ENCODE measurements around the gene SVEP1. TPM values are rescaled to one million over a fixed set of nuclear protein-coding genes. Genes with fewer than 3 reads are reported as not detected.

The SVEP1 gene
- polyA plus RNA-seq (2013, experiment 1 of 2): 0.13 TPM
- polyA plus RNA-seq (2013, experiment 2 of 2): 0.18 TPM

GRCh38 chr9:110579034-110579861, at the start of gene SVEP1:
Gene SVEP1, minus strand, starts transcription at chr9:110579741. Its CDS starts 198 bp downstream, at chr9:110579543.
- Histone ChIP-seq H4K8ac (ENCODE audit: low read depth, low read length) (no peak within 1 kb of the TSS), H3K4me1 (ENCODE audit: control insufficient read depth in 2 of 2, insufficient read depth in 1 of 2, low read depth in 1 of 2, low read length in 2 of 2) (peaks cover 1 to 4% of the 10 kb centered on the region in 2 donors), H3K23ac (ENCODE audit: low read depth, low read length, poor library complexity) (no peak within 1 kb of the TSS), H2AK5ac (ENCODE audit: low read depth, low read length) (no peak within 1 kb of the TSS), H2BK120ac (ENCODE audit: low read depth, low read length) (no peak within 1 kb of the TSS), H3K27me3 (ENCODE audit: control insufficient read depth in 3 of 3, insufficient read depth in 3 of 3, low read depth in 1 of 3, low read length in 3 of 3) (peaks cover 0 to 38% (median 17%) of the 10 kb centered on the region in 3 experiments), H3K9ac (ENCODE audit: low read depth, low read length, poor library complexity) (peak within 1 kb of the TSS; percentile 82), H2AFZ (ENCODE audit: low read length) (peak within 1 kb of the TSS; percentile 95), H3K4me2 (ENCODE audit: insufficient read depth, low read length, poor library complexity, severe bottlenecking) (peak within 1 kb of the TSS; percentile 96), H2BK15ac (ENCODE audit: low read length) (peak within 1 kb of the TSS; percentile 11), H3K79me1 (ENCODE audit: low read depth, low read length) (no peaks in the 10 kb centered on the region), H3K4ac (ENCODE audit: low read length) (no peak within 1 kb of the TSS), H3K4me3 (ENCODE audit: low read length in 2 of 2) (peak within 1 kb of the TSS; percentile 56 to 79), H3K27ac (replicated peaks; ENCODE audit: low read length) (no peak within 1 kb of the TSS), H3K18ac (ENCODE audit: low read length) (peak within 1 kb of the TSS; percentile 95), H4K91ac (ENCODE audit: low read depth, low read length, poor library complexity) (no peak within 1 kb of the TSS), H3K14ac (ENCODE audit: low read length) (peak within 1 kb of the TSS; percentile 98), H2BK12ac (ENCODE audit: low read length) (peak within 1 kb of the TSS; percentile 16), H2BK5ac (ENCODE audit: low read length) (no peak within 1 kb of the TSS), H3K36me3 (replicated peaks in 1 of 2; ENCODE audit: control insufficient read depth in 2 of 2, insufficient read depth in 2 of 2, low read length in 2 of 2) (no peaks in the 10 kb centered on the region), H3K9me3 (replicated peaks in 1 of 2; ENCODE audit: control insufficient read depth in 2 of 2, insufficient read depth in 1 of 2, low read depth in 1 of 2, low read length in 2 of 2) (peaks cover 0 to 4% of the 10 kb centered on the region in 2 donors)
- no CpG with 5 or more reads among the region's 89 CpGs for WGBS, 2 donors (ENCODE audit: extremely low coverage in 2 of 2, insufficient read length in 2 of 2, insufficient replicate concordance in 1 of 2)
- DNase-seq (ENCODE audit: low spot score): peak; percentile 42

GRCh38 chr9:110626101-110626829, 46.7 kb upstream of the SVEP1 start:
- Histone ChIP-seq H3K27ac (replicated peaks; ENCODE audit: low read length) (no peak overlapping the region), H3K4me3 (ENCODE audit: low read length in 2 of 2) (no peak overlapping the region), H4K8ac (ENCODE audit: low read depth, low read length) (no peak overlapping the region), H2BK120ac (ENCODE audit: low read depth, low read length) (no peak overlapping the region), H2AK5ac (ENCODE audit: low read depth, low read length) (no peak overlapping the region), H3K4me1 (ENCODE audit: control insufficient read depth in 2 of 2, insufficient read depth in 1 of 2, low read depth in 1 of 2, low read length in 2 of 2) (no peaks in the 10 kb centered on the region), H3K18ac (ENCODE audit: low read length) (no peak overlapping the region), H2AFZ (ENCODE audit: low read length) (peak overlapping the region; percentile 0), H3K9me3 (replicated peaks in 1 of 2; ENCODE audit: control insufficient read depth in 2 of 2, insufficient read depth in 1 of 2, low read depth in 1 of 2, low read length in 2 of 2) (peaks cover 0 to 5% of the 10 kb centered on the region in 2 donors), H3K9ac (ENCODE audit: low read depth, low read length, poor library complexity) (no peak overlapping the region), H2BK5ac (ENCODE audit: low read length) (no peak overlapping the region), H3K4me2 (ENCODE audit: insufficient read depth, low read length, poor library complexity, severe bottlenecking) (no peak overlapping the region), H3K27me3 (ENCODE audit: control insufficient read depth in 3 of 3, insufficient read depth in 3 of 3, low read depth in 1 of 3, low read length in 3 of 3) (no peaks in the 10 kb centered on the region), H3K14ac (ENCODE audit: low read length) (no peak overlapping the region), H3K4ac (ENCODE audit: low read length) (no peak overlapping the region), H3K23ac (ENCODE audit: low read depth, low read length, poor library complexity) (no peak overlapping the region), H2BK12ac (ENCODE audit: low read length) (no peak overlapping the region), H3K36me3 (replicated peaks in 1 of 2; ENCODE audit: control insufficient read depth in 2 of 2, insufficient read depth in 2 of 2, low read length in 2 of 2) (no peaks in the 10 kb centered on the region), H3K79me1 (ENCODE audit: low read depth, low read length) (no peaks in the 10 kb centered on the region), H4K91ac (ENCODE audit: low read depth, low read length, poor library complexity) (no peak overlapping the region), H2BK15ac (ENCODE audit: low read length) (no peak overlapping the region)
- WGBS, 2 donors (ENCODE audit: extremely low coverage in 2 of 2, insufficient read length in 2 of 2, insufficient replicate concordance in 1 of 2): no CpG with 5 or more reads among the region's 9 CpGs
- no peak for DNase-seq (ENCODE audit: low spot score)

- H3K23ac ChIP-seq (ENCODE audit: low read depth, low read length, poor library complexity): no peak overlapping the region
- no peak overlapping the region for H2BK15ac ChIP-seq (ENCODE audit: low read length)
- H3K4ac ChIP-seq (ENCODE audit: low read length): no peak overlapping the region
- H3K18ac ChIP-seq (ENCODE audit: low read length): no peak overlapping the region
- H2BK5ac ChIP-seq (ENCODE audit: low read length): no peak overlapping the region
- H2AFZ ChIP-seq (ENCODE audit: low read length): no peak overlapping the region
- no peak overlapping the region for H2BK12ac ChIP-seq (ENCODE audit: low read length)
- H3K4me1 ChIP-seq (ENCODE audit: control insufficient read depth in 2 of 2, insufficient read depth in 1 of 2, low read depth in 1 of 2, low read length in 2 of 2): no peaks in the 10 kb centered on the region
- H4K8ac ChIP-seq (ENCODE audit: low read depth, low read length): no peak overlapping the region
- H2BK120ac ChIP-seq (ENCODE audit: low read depth, low read length): no peak overlapping the region
- H3K9me3 ChIP-seq (replicated peaks in 1 of 2; ENCODE audit: control insufficient read depth in 2 of 2, insufficient read depth in 1 of 2, low read depth in 1 of 2, low read length in 2 of 2): no peaks in the 10 kb centered on the region
- WGBS, 2 donors (ENCODE audit: extremely low coverage in 2 of 2, insufficient read length in 2 of 2, insufficient replicate concordance in 1 of 2): no CpG with 5 or more reads among the region's 3 CpGs
- no peak overlapping the region for H3K4me2 ChIP-seq (ENCODE audit: insufficient read depth, low read length, poor library complexity, severe bottlenecking)
- peak; percentile 70 for DNase-seq (ENCODE audit: low spot score)
- no peaks in the 10 kb centered on the region for H3K27me3 ChIP-seq (ENCODE audit: control insufficient read depth in 3 of 3, insufficient read depth in 3 of 3, low read depth in 1 of 3, low read length in 3 of 3)
- H4K91ac ChIP-seq (ENCODE audit: low read depth, low read length, poor library complexity): no peak overlapping the region
- H3K14ac ChIP-seq (ENCODE audit: low read length): no peak overlapping the region
- H3K36me3 ChIP-seq (replicated peaks in 1 of 2; ENCODE audit: control insufficient read depth in 2 of 2, insufficient read depth in 2 of 2, low read length in 2 of 2): no peaks in the 10 kb centered on the region
- no peak overlapping the region for H3K9ac ChIP-seq (ENCODE audit: low read depth, low read length, poor library complexity)
- H3K79me1 ChIP-seq (ENCODE audit: low read depth, low read length): no peaks in the 10 kb centered on the region
- H3K27ac ChIP-seq (replicated peaks; ENCODE audit: low read length): no peak overlapping the region
- no peak overlapping the region for H3K4me3 ChIP-seq (ENCODE audit: low read length in 2 of 2)
- no peak overlapping the region for H2AK5ac ChIP-seq (ENCODE audit: low read depth, low read length)
Measured at GRCh38 chr9:110623462-110624025, 44.0 kb upstream of the SVEP1 start.

- Histone ChIP-seq H3K23ac (ENCODE audit: low read depth, low read length, poor library complexity) (no peak overlapping the region), H3K9me3 (replicated peaks in 1 of 2; ENCODE audit: control insufficient read depth in 2 of 2, insufficient read depth in 1 of 2, low read depth in 1 of 2, low read length in 2 of 2) (no peaks in the 10 kb centered on the region), H2BK120ac (ENCODE audit: low read depth, low read length) (no peak overlapping the region), H3K4me1 (ENCODE audit: control insufficient read depth in 2 of 2, insufficient read depth in 1 of 2, low read depth in 1 of 2, low read length in 2 of 2) (peaks cover 0 to under 1% of the 10 kb centered on the region in 2 donors), H3K4ac (ENCODE audit: low read length) (no peak overlapping the region), H2BK15ac (ENCODE audit: low read length) (no peak overlapping the region), H3K27me3 (ENCODE audit: control insufficient read depth in 3 of 3, insufficient read depth in 3 of 3, low read depth in 1 of 3, low read length in 3 of 3) (no peaks in the 10 kb centered on the region), H3K4me2 (ENCODE audit: insufficient read depth, low read length, poor library complexity, severe bottlenecking) (no peak overlapping the region), H4K8ac (ENCODE audit: low read depth, low read length) (no peak overlapping the region), H2BK5ac (ENCODE audit: low read length) (no peak overlapping the region), H3K14ac (ENCODE audit: low read length) (no peak overlapping the region), H4K91ac (ENCODE audit: low read depth, low read length, poor library complexity) (no peak overlapping the region), H3K4me3 (ENCODE audit: low read length in 2 of 2) (no peak overlapping the region), H3K27ac (replicated peaks; ENCODE audit: low read length) (no peak overlapping the region), H3K18ac (ENCODE audit: low read length) (no peak overlapping the region), H2AFZ (ENCODE audit: low read length) (no peak overlapping the region), H2BK12ac (ENCODE audit: low read length) (no peak overlapping the region), H3K36me3 (replicated peaks in 1 of 2; ENCODE audit: control insufficient read depth in 2 of 2, insufficient read depth in 2 of 2, low read length in 2 of 2) (no peaks in the 10 kb centered on the region), H2AK5ac (ENCODE audit: low read depth, low read length) (no peak overlapping the region), H3K79me1 (ENCODE audit: low read depth, low read length) (no peaks in the 10 kb centered on the region), H3K9ac (ENCODE audit: low read depth, low read length, poor library complexity) (no peak overlapping the region)
- DNase-seq (ENCODE audit: low spot score): no peak
- WGBS, 2 donors (ENCODE audit: extremely low coverage in 2 of 2, insufficient read length in 2 of 2, insufficient replicate concordance in 1 of 2): no CpG with 5 or more reads among the region's 2 CpGs
Measured at GRCh38 chr9:110622368-110622767, 42.8 kb upstream of the SVEP1 start.
